Sigmoid colon (tissue), 7 donors: ENCODE results near the gene BOLL. TPM values are rescaled to one million over a fixed set of nuclear protein-coding genes. Genes with fewer than 3 reads are reported as not detected.

Experiments used
- DNase-seq: peaks from one replicate; pipeline ENCODE4 v3.0.0-alpha.2; 2019
- H3K27ac ChIP-seq, 4 donors: fragments of 200-600 bp; sonication (generic); one replicate each; pipeline ENCODE4 v1.5.1; 2016 to 2019; ENCODE audit warnings: mild to moderate bottlenecking in 1 of 4
- H3K27me3 ChIP-seq, 3 donors: fragments of 200-600 bp; sonication (generic); one replicate each; pipeline ENCODE4 v1.5.1; 2019; ENCODE audit warnings: mild to moderate bottlenecking in 1 of 3
- H3K36me3 ChIP-seq, 4 donors: fragments of 200-600 bp; sonication (generic); one replicate each; pipeline ENCODE4 v1.5.1; 2016 to 2019
- H3K4me1 ChIP-seq, 4 donors: fragments of 200-600 bp; sonication (generic); one replicate each; pipeline ENCODE4 v1.5.1; 2017 to 2019
- H3K4me3 ChIP-seq, 4 donors: fragments of 200-600 bp; sonication (generic); one replicate each; pipeline ENCODE4 v1.5.1; 2017 to 2019; ENCODE audit warnings: mild to moderate bottlenecking in 2 of 4, moderate library complexity in 1 of 4
- H3K9me3 ChIP-seq, 4 donors: fragments of 200-600 bp in 3 of 4; sonication (generic) in 3 of 4; one replicate each; pipeline versions ENCODE4 v1.5.1 to v1.6.1; 2013 to 2019
- CTCF ChIP-seq, 4 experiments: fragments of 450-650 bp in 3 of 4; fragments of 200-600 bp in 1 of 4; IDR thresholded peaks; one replicate each; pipeline ENCODE4 v1.5.1; 2016 to 2019; ENCODE audit warnings: antibody characterized with exemption in 4 of 4, mild to moderate bottlenecking in 3 of 4, moderate library complexity in 2 of 4
- EP300 ChIP-seq, 4 donors: sonication (generic); formaldehyde crosslinking; IDR thresholded peaks; one replicate each; pipeline ENCODE4 v1.6.1; 2017; ENCODE audit warnings: antibody characterized with exemption in 4 of 4
- POLR2A ChIP-seq, 2 donors: fragments of 450-650 bp; IDR thresholded peaks; one replicate each; pipeline ENCODE4 v1.6.1; 2016; ENCODE audit warnings: antibody characterized with exemption in 2 of 2, mild to moderate bottlenecking in 2 of 2, moderate library complexity in 2 of 2
- POLR2AphosphoS5 ChIP-seq, 4 donors: sonication (generic); formaldehyde crosslinking; IDR thresholded peaks; one replicate each; pipeline ENCODE4 v1.6.1; 2017; ENCODE audit warnings: antibody characterized with exemption in 4 of 4
- WGBS, 2 donors: extraction: QIAGEN DNeasy Blood & Tissue Kit; methylation state at CpG; one replicate each; pipeline ENCODE4 v1.1.7; 2013; 5-methylcytosine and 5-hydroxymethylcytosine counted together
- intact Hi-C: fragments of 100-400 bp; cut with DNase I; formaldehyde crosslinking; loops from one replicate; pipeline ENCODE4 v1.15.1; 2023
- polyA plus RNA-seq, 3 donors: library from polyadenylated mRNA; stranded (reverse); fragments of 200-250 nt; gene quantifications; one replicate each; pipeline ENCODE4 v1.2.3, GENCODE V29; 2013
- total RNA-seq, 4 donors: library from RNA; depleted of rRNA; stranded (reverse); fragments of >200 nt; gene quantifications; one replicate each; pipeline ENCODE4 v1.1.0, GENCODE V29; 2016
- donor health status: healthy with polysubstance abuse.
- donor health status: Bipolar disorder and iron deficiency.
- donor health status: healthy.

Gene BOLL
- total and polyA plus RNA-seq, 7 donors: not detected

DNA sequence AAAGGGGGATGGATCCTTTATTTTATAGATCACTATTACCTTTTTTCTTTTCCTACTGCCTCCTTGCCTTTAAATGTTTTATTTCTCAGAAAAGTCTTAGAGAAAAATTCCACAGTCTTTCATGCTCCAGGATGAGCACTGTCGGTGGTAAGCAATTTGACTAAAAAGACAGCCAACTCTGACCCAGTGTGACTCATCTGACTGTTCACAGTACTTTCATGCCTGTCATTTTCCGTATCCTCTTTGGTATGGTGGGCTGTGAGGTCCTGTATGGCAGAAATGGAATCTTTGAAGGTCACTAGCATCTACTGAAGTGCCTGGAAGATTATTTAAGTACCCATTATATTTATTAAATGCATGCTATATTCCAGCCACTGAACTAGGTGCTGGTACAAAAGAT, 107.6 kb downstream of the BOLL start:
- Histone ChIP-seq H3K27ac (no peak overlapping the region), H3K4me3 (no peak overlapping the region), H3K9me3 (no peaks in the 10 kb centered on the region), H3K27me3 (no peaks in the 10 kb centered on the region), H3K36me3 (no peaks in the 10 kb centered on the region), H3K4me1 (no peaks in the 10 kb centered on the region)
- intact Hi-C loops: loop anchor here (5.0 kb wide), 1 partner anchor 45 kb away; no protein-coding TSS in a partner anchor
- 73 to 82% methylated on average over 2 of the region's 2 CpGs for WGBS, 2 donors
- DNase-seq: no peak
- no peak for TF ChIP-seq POLR2AphosphoS5 (IDR thresholded peaks at IDR 0.05)
- no peak for TF ChIP-seq POLR2A (IDR thresholded peaks at IDR 0.05)
- TF ChIP-seq EP300 (IDR thresholded peaks at IDR 0.05): no peak
- no peak for TF ChIP-seq CTCF (IDR thresholded peaks at IDR 0.05)

DNA sequence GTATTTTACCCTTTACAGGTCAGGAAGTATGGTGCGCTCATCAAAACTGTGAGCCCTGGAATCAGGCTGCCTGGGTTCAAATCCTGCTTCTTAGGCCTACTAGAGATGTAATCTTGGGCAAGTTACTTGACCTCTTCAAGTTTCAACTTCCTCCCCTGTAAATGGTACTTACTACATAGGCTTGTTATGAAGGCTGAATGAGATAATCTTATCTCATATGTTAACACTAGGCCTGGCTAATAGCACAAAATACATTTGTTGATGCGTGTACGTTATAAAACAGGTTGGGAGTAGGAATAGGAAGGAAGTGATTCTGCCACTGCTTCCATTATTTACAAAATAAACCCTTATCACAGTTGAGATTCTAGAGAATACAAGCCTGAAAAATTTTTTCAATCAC, 108.1 kb downstream of the BOLL start:
- 87 to 94% methylated on average over 3 of the region's 3 CpGs for WGBS, 2 donors
- H3K4me3 ChIP-seq: no peak overlapping the region
- intact Hi-C loops: loop anchor here (5.0 kb wide), 1 partner anchor 45 kb away; no protein-coding TSS in a partner anchor
- H3K4me1 ChIP-seq: no peaks in the 10 kb centered on the region
- H3K27ac ChIP-seq: no peak overlapping the region
- H3K36me3 ChIP-seq: no peaks in the 10 kb centered on the region
- H3K9me3 ChIP-seq: no peaks in the 10 kb centered on the region
- DNase-seq: no peak
- TF ChIP-seq EP300 (IDR thresholded peaks at IDR 0.05): no peak
- H3K27me3 ChIP-seq: no peaks in the 10 kb centered on the region

Other genes starting within 250 kb of the BOLL start
- gene RFTN2, start 109.7 kb downstream of the BOLL start, total RNA-seq: 1 to 10 TPM; 5.4 to 10.0 (median 8.5) TPM
- 1 to 10 TPM in 2 of 3 donors, under 1 TPM in 1; 0.92 to 3.6 (median 1.3) TPM for gene RFTN2, start 109.7 kb downstream of the BOLL start, polyA plus RNA-seq
- gene MARS2, start 80.0 kb downstream of the BOLL start, total RNA-seq: 1 to 10 TPM; 3.1 to 6.6 (median 4.5) TPM
- gene MARS2, start 80.0 kb downstream of the BOLL start, polyA plus RNA-seq: 1 to 10 TPM; 3.0 to 8.3 (median 5.3) TPM
- gene PLCL1, start 19.3 kb upstream of the BOLL start, total RNA-seq: 10 to 100 TPM; 13.6 to 20.0 (median 16.9) TPM
- 1 to 10 TPM in 2 of 3 donors, under 1 TPM in 1; 0.69 to 3.0 (median 1.2) TPM for gene PLCL1, start 19.3 kb upstream of the BOLL start, polyA plus RNA-seq